GM19193 (cell line): ENCODE results near the gene CYP19A1.

ENCODE experiments used
- POLR2A ChIP-seq: IDR thresholded peaks from 4 replicates; pipeline ENCODE4 v1.6.1; 2011; ENCODE audit not compliant: insufficient read depth, insufficient read length; ENCODE audit errors: extremely low read depth

The CYP19A1 gene

DNA sequence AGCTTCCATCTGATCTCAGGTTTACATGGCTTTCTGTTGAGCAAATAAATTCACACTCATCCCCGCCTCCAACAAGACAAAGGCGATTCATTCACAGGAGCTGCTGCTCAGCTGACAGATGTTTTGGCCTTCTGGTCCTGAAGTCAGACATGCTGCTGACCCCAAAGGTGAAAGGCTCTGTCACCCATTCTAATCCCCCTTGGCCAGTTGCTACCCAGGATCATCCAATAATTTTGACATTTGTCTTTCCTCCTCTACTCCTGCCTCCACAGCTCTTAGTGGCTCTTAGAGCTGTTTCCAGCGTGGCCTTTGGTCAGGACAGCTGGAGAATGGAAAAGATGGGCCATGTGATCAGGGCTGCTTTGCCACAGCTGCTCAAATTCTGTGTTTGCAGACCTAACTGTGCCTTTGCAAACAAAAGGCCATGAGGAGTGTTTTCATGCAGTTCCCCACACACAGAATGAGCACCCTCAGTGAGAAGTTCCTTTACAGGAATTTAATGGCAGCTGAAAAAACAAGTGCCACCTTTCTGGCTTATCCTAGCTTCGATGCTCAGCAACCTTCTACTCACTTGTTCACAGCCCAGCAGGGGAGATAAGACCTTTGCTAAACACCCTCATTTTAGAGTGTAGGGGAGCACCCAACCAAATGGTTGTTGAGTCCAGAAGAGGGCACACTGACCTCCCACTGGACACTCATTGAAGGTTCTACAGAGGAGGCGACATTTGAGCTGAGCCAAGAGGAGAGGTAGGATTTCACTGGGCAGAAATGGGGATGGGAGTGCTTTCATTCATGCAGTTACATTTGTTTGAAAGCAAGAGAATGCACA, 39.0 kb downstream of the CYP19A1 start:
- TF ChIP-seq POLR2A = no peak

DNA sequence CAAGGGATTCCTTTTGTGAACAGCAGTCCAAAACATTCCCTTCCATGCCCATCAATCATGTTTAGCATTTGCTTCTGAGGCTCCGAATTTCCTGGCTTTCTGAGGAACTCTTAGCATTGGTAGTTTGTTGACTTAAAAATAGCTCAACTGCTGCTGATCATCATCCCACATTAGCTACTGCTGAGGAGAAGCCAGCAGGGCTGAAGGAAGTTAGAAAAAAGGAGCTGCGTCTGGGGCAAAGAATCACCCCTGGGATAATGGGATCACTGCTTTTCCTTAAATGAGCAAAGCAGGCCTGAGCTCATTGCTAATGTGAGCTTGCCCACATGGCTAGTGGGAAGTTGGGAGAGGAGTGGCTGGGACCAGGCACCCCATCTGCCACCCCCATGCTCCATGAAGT, 39.8 kb downstream of the CYP19A1 start:
- TF ChIP-seq POLR2A = no peak

DNA sequence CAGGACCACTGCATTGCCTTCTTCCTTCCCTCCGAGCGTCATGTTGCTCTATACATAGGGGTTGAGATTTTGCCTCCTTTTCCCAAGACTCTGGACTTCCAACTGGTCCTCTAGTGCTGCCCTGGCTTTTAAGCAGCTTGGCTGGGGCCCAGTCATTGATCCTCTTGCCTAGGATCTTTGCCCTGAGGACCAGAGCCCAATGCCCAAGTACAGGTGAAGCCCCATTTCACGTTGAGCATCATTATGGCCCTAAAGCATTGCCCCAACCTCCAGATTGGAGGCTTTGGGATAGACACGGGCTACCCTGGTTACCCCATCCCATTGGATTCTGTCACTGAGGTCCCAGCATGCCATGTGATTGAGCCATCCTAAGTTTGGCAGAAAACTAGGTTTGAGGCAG, 47.7 kb downstream of the CYP19A1 start:
- TF ChIP-seq POLR2A = no peak

DNA sequence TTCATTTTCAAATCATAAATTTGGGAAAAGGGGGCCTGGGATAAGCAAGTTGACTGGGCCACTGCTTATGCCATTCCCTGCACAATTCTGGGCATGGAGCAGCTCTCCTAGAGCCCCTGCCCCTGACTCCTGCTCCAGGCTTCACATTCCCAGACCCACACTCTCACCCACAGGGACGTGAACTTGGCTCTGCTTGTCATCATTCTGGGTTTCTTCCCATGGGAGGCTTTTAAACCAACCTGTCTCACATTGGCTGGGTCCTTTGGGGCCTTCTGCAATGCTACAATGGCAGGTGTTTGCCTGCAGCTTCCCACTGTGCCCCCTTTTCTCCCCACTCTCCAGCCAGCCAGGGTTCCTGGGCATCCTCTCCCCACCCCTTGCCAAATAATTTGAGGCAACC, 49.1 kb downstream of the CYP19A1 start:
- no peak for TF ChIP-seq POLR2A

DNA sequence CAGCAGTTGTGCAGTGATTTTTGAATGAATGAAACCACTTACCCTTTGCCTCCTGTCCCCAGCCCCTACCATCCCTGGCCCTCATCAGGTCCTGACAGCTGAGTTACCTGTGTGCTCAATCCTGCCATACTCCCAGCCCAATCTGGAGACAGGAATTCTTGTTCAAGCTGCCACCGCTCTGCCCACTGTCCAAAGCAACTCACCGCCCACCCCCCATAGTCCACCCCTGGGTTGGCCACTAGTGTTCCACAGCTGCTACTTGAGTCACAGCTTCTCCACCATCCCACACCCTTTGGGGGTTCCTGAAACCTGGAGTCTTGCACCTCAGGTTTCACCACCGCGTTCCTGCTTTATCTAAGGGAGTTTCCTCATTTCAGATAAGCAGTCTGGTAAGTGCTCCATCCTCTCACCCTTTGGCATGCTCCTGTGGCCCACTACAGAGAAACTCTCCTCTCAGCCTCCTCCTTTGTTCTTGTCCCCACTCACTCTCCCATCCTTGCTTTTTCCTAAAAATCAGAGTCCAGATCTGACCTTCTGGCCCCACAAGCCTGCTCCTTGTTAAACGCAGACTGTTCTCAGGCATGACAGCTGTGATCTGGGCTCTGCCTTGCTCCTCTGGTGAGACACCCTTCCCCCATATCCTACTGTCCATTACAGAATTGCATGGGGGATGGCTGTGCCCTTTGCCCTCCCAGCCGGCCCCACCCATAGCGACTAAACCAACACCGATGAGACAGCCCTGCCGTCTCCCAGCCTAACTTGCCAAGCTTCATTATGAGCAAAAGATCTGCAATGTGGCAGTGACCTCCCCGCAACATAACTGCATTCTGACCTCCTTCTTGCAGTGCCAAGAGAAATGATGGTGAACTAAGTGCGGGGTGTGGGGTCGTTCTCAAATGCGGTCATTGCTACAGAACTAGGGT, 50.0 kb downstream of the CYP19A1 start:
- no peak for TF ChIP-seq POLR2A

DNA sequence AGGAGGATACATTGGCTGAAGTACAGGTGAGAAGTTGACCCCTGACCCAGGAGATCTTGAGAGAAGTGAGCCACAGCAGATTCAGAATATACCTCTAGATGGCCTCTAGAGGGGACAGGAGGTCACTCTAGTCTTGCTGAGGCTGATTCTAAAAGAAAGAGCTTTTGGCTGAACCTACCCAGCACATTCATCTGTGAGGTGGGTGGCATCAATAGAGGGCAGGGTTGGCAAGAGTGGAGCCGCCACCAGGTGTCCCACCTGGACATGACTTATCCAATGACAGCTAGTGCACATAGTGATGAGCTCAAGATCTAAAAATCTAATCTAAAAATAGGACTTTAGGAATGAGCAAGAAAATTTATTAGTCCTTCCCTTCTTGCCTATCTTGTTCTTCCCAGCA, 51.6 kb downstream of the CYP19A1 start:
- no peak for TF ChIP-seq POLR2A

DNA sequence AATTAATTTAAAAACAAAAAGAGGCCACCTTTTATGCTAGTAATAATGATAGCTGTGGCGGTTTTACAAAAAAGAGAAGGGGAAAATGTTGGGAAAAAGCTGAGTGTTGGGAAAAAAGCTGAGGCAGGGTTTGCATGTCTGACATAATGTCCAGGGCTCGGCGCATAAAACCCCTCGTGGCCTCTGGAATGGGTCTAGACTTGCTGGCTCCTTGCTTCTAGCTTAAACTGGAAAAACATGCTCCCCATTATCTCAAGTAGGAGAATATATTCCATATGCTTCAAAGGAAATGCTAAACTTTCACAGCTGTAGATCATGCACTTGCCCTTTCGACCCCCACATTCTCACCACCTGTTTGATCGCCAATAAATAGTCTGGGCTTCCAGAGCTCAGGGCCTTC, 53.0 kb downstream of the CYP19A1 start:
- no peak for TF ChIP-seq POLR2A

DNA sequence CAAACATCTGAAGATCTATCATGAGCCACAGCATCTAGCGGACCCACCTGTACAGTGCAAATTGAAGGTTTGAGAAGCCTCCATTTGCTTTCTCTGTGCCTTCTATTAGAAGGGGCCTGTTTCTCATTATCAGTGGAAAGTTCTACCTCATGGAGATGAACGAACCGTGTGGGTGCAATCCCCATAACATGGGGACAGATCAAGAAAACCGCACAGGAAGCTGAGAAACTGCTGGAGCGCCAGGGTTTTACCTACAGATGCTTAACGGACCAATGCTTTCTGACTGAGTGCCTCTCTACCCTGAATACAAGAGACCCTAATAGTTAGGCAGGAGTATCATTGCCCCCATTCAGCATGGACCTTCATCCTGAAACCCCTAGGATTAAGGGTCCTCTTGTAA, 53.5 kb downstream of the CYP19A1 start:
- no peak for TF ChIP-seq POLR2A

DNA sequence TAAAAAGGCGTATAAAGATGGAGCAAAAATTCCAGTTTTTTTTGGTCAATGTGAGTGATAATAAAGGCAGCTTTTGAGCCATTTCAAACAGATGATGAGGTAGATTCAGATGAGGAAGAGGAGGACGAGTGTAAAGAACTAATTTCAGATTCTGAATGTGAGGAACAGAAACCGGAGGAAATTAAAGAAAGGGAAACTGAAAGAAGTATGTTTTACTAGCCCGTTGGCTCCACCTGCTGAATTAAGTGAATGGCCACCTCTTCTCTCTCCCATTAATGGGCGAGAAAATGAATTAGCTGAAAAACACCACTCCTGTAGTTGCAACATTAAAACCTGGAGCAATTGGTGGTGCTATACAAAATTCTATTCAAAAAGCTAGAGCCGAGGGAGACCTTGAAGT, 55.4 kb downstream of the CYP19A1 start:
- no peak for TF ChIP-seq POLR2A

DNA sequence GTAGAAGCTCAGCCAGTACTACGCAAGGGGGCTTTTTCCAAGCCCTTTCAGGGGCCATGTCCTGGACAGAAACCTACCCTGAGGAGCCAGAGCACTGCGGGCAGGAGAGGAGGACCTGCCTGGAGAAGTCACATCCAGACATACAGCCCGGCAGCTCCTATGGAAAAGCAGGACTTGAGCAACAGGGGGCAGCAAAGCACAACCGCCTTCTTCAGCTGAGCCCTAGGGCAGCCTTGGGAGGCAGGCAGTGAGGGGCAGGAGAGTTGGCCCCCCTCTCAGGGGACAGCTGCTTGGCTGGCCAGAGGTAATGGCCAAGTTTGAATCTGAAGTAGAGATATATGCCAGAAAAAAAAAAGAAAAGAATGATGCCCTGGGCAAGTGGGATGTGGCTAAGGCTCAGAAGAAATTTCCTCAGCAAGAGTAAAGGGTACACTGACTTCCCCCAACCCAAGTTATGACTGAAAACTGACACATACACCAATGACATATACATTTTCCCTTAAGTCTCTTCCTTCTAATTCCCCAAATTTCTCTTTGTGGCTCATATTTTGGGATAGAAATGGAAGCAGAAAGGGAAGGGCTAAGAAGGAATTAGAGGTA, 56.9 kb downstream of the CYP19A1 start:
- TF ChIP-seq POLR2A = no peak

DNA sequence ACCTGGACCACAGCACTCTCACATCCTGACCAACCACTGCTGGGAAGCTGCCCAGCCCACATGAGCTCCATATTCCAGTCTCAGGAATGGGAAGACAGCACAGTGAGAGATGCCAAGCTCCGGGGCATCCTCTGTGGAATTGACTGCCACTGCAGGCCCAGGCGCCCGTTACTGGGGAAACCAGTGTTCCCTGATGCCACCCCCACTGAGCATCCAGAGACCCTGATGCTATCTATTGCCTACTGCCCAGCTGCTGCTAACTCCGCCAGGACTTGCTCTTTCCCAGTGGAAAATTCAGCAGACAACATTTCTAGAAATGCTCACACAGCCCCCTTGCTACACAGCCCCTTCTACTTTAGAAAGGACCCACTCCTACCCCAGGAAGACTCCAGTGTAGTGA, 57.6 kb downstream of the CYP19A1 start:
- TF ChIP-seq POLR2A = no peak

DNA sequence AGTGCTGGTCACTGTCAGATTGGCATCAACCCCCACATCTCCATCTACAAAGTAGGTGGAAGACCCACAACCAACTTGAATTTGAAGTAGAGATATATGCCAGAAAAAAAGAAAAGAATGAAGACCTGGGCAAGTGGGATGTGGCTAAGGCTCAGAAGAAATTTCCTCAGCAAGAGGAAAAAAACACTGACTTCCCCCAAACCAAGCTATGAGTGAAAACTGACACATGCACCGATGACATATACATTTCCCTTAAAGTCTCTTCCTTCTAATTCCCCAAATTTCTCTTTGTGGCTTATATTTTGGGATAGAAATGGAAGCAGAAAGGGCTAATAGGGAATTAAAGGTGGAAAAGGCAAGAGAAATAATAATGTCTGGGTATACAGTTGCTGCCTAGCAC, 59.0 kb downstream of the CYP19A1 start:
- TF ChIP-seq POLR2A = no peak

DNA sequence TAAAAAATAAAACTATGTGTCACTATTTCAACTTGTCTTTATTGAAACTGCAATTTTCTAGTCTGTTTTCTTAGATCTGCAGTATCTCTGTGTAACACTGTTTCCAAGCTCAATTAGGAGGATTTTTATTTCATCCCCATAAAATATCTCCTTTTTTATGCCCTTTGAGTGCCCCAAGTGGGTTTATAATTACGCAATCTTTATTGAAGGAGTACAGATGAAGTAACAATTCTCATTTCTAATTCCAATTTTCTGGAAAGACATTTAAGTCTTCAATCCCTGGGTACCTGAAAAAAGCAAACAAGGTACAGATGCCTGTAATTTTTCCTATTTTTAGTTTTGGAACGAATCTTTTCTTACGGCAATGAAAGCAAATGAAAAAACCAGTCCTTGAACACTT, 61.3 kb downstream of the CYP19A1 start:
- TF ChIP-seq POLR2A = no peak

DNA sequence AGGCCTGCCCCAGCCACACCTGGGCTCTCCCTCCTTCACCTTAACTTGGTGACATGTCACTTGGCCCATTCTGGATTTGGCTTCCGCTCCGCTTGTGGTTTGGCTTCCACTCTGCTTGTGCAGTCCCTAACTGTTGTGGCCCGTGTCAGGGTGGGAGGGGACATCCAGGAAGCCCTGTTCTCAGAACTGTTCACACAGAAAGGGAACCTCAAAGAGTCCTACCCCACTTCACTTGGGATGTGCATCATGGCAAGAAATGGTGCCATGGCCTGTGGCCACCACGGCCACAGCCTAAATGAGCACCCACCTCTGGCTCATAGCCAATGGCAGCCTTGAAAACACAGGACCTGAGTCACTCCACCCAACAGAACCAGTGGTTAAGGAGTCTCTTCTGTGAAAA, 63.4 kb downstream of the CYP19A1 start:
- TF ChIP-seq POLR2A = no peak

DNA sequence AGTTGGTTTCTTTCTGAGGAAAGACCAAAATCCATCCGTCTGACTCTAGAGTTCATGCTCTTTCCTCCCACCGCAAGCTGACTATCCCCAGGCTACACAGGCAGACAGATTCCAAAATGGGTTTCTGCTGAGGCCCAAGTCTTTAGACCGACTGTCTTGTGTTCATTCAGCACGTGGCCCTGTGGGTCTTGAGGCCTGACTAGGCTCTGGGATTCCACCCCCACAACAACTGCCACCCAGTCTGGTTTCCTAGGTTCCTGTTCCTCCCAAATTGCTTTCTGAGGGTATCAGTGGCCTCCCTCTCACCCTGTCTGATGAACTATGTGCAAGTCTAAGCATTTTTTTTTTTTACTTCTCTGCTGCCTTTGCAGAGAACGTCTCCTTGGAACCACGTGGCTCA, 67.7 kb downstream of the CYP19A1 start:
- TF ChIP-seq POLR2A = no peak

DNA sequence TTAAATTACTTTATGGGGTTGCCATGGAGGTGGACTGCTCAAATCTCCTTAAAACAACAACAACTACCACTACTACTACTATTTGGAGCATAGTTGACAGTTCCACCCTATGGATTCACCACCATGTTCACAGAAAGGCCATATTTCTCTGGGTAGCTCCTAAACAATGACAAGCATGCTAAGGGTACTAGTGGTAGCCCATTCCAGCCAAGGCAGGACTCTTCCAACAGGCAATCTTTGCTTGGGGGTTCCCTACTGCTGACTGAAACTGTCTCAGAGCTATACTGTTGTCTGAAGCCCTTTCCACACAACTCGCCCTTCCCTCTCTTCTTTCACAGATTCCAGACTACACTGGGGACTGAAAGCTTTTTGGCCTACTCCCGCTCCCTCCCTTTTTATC, 68.9 kb downstream of the CYP19A1 start:
- no peak for TF ChIP-seq POLR2A

DNA sequence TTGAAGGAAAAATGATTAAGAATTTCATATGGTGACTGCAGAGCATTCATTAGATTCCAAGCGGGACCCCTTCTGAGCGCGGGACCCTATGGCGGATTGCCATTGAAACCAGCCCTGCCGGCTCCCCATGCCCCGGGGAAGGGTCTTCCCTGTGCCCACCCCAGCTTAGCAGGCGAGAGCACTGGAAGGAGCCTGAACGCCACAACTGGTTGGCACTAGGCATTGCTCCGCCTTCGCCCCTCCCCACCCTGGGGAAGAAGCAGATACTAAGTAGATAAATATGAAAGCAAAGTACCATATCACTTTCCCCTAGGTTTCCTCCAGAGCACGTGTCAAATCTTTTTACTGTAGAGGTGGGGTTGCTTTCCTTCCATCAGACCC, 70.7 kb downstream of the CYP19A1 start:
- no peak for TF ChIP-seq POLR2A
